ENCODE data around the gene GALNT17. TPM values are rescaled to one million over a fixed set of nuclear protein-coding genes. Genes with fewer than 3 reads are reported as not detected.

The GALNT17 gene
- total RNA-seq, 1 experiment from 2014 or later = not detected

- H3K27ac ChIP-seq (ENCODE audit: low read depth, low read length, poor library complexity, severe bottlenecking) = no peak overlapping the region
- intact Hi-C loops (cut with micrococcal nuclease; ENCODE audit: unreplicated experiment) = no loop called here
- H3K27me3 ChIP-seq (replicated peaks; ENCODE audit: insufficient read depth, low read depth, low read length, poor library complexity) = no peaks in the 10 kb centered on the region
- ChIA-PET CTCF (no interaction called here), POLR2A (ENCODE audit: low non-redundant PET) (no interaction called here)
- H3K9me3 ChIP-seq (ENCODE audit: low read depth, low read length, poor library complexity, severe bottlenecking) = peaks cover 23% of the 10 kb centered on the region
- no peak overlapping the region for H3K4me3 ChIP-seq (ENCODE audit: low read depth, low read length, poor library complexity, severe bottlenecking)
- TF ChIP-seq EZH2 (IDR thresholded peaks at IDR 0.05; ENCODE audit: borderline replicate concordance, low read depth, low read length, poor library complexity, severe bottlenecking) (no peak), CTCF (conservative IDR thresholded peaks at IDR 0.05; ENCODE audit: low read depth, low read length) (no peak)
- DNase-seq (ENCODE audit: low spot score) = no peak
- no peaks in the 10 kb centered on the region for H3K36me3 ChIP-seq (ENCODE audit: insufficient read depth, low read length, poor library complexity, severe bottlenecking)
- no peaks in the 10 kb centered on the region for H3K4me1 ChIP-seq (ENCODE audit: insufficient read depth, low read length, poor library complexity, severe bottlenecking)
- no TSS peak for BruUV-seq (replicated peaks)
Measured at GRCh38 chr7:71384094-71384493, 252.2 kb downstream of the GALNT17 start.

- Histone ChIP-seq H3K27me3 (replicated peaks; ENCODE audit: insufficient read depth, low read depth, low read length, poor library complexity) (no peaks in the 10 kb centered on the region), H3K9me3 (ENCODE audit: low read depth, low read length, poor library complexity, severe bottlenecking) (peaks cover 23% of the 10 kb centered on the region), H3K4me3 (ENCODE audit: low read depth, low read length, poor library complexity, severe bottlenecking) (no peak overlapping the region), H3K36me3 (ENCODE audit: insufficient read depth, low read length, poor library complexity, severe bottlenecking) (no peaks in the 10 kb centered on the region), H3K27ac (ENCODE audit: low read depth, low read length, poor library complexity, severe bottlenecking) (no peak overlapping the region), H3K4me1 (ENCODE audit: insufficient read depth, low read length, poor library complexity, severe bottlenecking) (no peaks in the 10 kb centered on the region)
- intact Hi-C loops (cut with micrococcal nuclease; ENCODE audit: unreplicated experiment) = no loop called here
- no TSS peak for BruUV-seq (replicated peaks)
- no peak for TF ChIP-seq EZH2 (IDR thresholded peaks at IDR 0.05; ENCODE audit: borderline replicate concordance, low read depth, low read length, poor library complexity, severe bottlenecking)
- TF ChIP-seq CTCF (conservative IDR thresholded peaks at IDR 0.05; ENCODE audit: low read depth, low read length) = no peak
- DNase-seq (ENCODE audit: low spot score) = no peak
- ChIA-PET POLR2A (ENCODE audit: low non-redundant PET) (no interaction called here), CTCF (no interaction called here)
Measured at GRCh38 chr7:71385330-71385729, 253.4 kb downstream of the GALNT17 start.

- POLR2A ChIA-PET (ENCODE audit: low non-redundant PET) = no interaction called here
Measured at GRCh38 chr7:71386152-71386785, 254.3 kb downstream of the GALNT17 start.

More at GRCh38 chr7:71386152-71386785, 254.3 kb downstream of the GALNT17 start:
- Histone ChIP-seq H3K27ac (ENCODE audit: low read depth, low read length, poor library complexity, severe bottlenecking) (no peak overlapping the region), H3K4me3 (ENCODE audit: low read depth, low read length, poor library complexity, severe bottlenecking) (no peak overlapping the region), H3K27me3 (replicated peaks; ENCODE audit: insufficient read depth, low read depth, low read length, poor library complexity) (no peaks in the 10 kb centered on the region), H3K36me3 (ENCODE audit: insufficient read depth, low read length, poor library complexity, severe bottlenecking) (no peaks in the 10 kb centered on the region), H3K9me3 (ENCODE audit: low read depth, low read length, poor library complexity, severe bottlenecking) (peaks cover 23% of the 10 kb centered on the region), H3K4me1 (ENCODE audit: insufficient read depth, low read length, poor library complexity, severe bottlenecking) (no peaks in the 10 kb centered on the region)
- DNase-seq (ENCODE audit: low spot score) = no peak
- CTCF ChIA-PET = no interaction called here
- intact Hi-C loops (cut with micrococcal nuclease; ENCODE audit: unreplicated experiment) = no loop called here
- TF ChIP-seq EZH2 (IDR thresholded peaks at IDR 0.05; ENCODE audit: borderline replicate concordance, low read depth, low read length, poor library complexity, severe bottlenecking) (no peak), CTCF (conservative IDR thresholded peaks at IDR 0.05; ENCODE audit: low read depth, low read length) (no peak)
- no TSS peak for BruUV-seq (replicated peaks)

Data from A673 (cell line).